ENCODE measurements around the gene ERCC6L. TPM values are rescaled to one million over a fixed set of nuclear protein-coding genes. Genes with fewer than 3 reads are reported as not detected.
A peak's percentile ranks its signal among the peaks of the same experiment; 100 is the strongest.

The ERCC6L gene
- total RNA-seq, 1 experiment from 2014 or later = 14.6 TPM

DNA sequence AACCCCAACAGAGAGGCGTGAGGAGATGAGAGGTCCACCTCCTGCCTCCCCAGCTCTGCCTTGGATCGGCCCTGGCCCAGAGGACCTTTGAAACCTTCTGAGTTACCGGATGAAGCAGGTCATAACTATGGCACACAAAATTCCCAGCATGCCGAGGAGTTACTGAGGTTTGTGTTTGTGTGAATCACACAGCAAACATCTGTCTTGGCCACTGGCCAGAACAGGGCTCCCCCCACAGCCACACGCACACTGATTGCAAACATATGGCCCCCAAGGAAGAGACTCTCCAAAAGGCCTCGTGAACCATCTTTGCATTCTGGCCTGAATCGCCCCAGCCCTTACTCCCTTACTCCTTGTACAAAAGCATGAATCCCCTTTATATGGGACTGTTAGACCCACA lies 19.3 kb upstream of the ERCC6L start:
- ATAC-seq (peak; percentile 64), DNase-seq (peak; percentile 50)
- peaks cover 9% of the 10 kb centered on the region for H3K4me1 ChIP-seq (ENCODE audit: insufficient read depth, low read length)
- CTCF ChIA-PET = no interaction called here
- H3F3A ChIP-seq (ENCODE audit: low read length, unreplicated experiment) = no peaks in the 10 kb centered on the region
- no peaks in the 10 kb centered on the region for H3K36me3 ChIP-seq (ENCODE audit: low read depth, low read length)
- intact Hi-C loops (cut with micrococcal nuclease) = no loop called here
- POLR2A ChIA-PET (ENCODE audit: unreplicated experiment) = no interaction called here
- TF ChIP-seq EZH2 (IDR thresholded peaks at IDR 0.05; ENCODE audit: low read length, unreplicated experiment) (no peak), EZH2phosphoT487 (IDR thresholded peaks at IDR 0.05; ENCODE audit: borderline replicate concordance, low read length) (no peak)
- TF ChIP-seq, protein P1, sequence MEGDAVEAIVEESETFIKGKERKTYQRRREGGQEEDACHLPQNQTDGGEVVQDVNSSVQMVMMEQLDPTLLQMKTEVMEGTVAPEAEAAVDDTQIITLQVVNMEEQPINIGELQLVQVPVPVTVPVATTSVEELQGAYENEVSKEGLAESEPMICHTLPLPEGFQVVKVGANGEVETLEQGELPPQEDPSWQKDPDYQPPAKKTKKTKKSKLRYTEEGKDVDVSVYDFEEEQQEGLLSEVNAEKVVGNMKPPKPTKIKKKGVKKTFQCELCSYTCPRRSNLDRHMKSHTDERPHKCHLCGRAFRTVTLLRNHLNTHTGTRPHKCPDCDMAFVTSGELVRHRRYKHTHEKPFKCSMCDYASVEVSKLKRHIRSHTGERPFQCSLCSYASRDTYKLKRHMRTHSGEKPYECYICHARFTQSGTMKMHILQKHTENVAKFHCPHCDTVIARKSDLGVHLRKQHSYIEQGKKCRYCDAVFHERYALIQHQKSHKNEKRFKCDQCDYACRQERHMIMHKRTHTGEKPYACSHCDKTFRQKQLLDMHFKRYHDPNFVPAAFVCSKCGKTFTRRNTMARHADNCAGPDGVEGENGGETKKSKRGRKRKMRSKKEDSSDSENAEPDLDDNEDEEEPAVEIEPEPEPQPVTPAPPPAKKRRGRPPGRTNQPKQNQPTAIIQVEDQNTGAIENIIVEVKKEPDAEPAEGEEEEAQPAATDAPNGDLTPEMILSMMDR (conservative IDR thresholded peaks at IDR 0.05; ENCODE audit: low read depth, low read length) = no peak
- no peak overlapping the region for H3K4me2 ChIP-seq (ENCODE audit: low read length)
- no peak overlapping the region for H3K27ac ChIP-seq (ENCODE audit: low read length)
- no peak overlapping the region for H3K4me3 ChIP-seq (ENCODE audit: low read length)
- BruUV-seq (replicated peaks) = no TSS peak
- no peaks in the 10 kb centered on the region for H3K9me3 ChIP-seq (ENCODE audit: low read length)
- no peaks in the 10 kb centered on the region for H3K27me3 ChIP-seq (ENCODE audit: low read length)
- no peaks in the 10 kb centered on the region for H3K9me2 ChIP-seq (replicated peaks; ENCODE audit: low read length)
- H3K9ac ChIP-seq (ENCODE audit: low read length) = no peak overlapping the region
- no peaks in the 10 kb centered on the region for H4K20me1 ChIP-seq (ENCODE audit: low read length)
- no peaks in the 10 kb centered on the region for H3K79me2 ChIP-seq (ENCODE audit: low read length)
- 0 out of 2 replicates have a peak overlapping the region, but pooled peaks have one; percentile 18 for H2AFZ ChIP-seq (ENCODE audit: low read length)

DNA sequence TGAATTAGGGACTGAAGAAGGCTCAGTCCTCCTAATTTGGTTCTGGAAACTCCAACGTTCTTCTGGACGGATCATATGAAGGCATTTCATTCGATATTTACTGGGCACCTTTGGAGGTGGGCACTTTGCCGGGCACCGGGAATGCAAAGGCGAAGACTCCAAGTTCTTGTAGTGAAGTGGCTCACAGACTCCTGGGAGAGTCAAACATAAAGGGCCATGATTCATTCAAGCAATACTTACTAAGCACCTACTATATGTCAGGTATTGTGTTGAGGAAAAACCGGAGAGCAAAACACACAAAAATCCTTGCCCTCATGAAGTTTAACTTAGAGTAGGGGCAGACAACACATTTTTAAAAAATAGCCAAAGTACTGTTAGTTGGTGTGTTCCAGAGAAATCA lies 17.0 kb upstream of the ERCC6L start:
- ATAC-seq = no peak
- Histone ChIP-seq H3K9me3 (ENCODE audit: low read length) (no peaks in the 10 kb centered on the region), H3K79me2 (ENCODE audit: low read length) (no peaks in the 10 kb centered on the region), H3K27ac (ENCODE audit: low read length) (no peak overlapping the region), H3K9ac (ENCODE audit: low read length) (no peak overlapping the region), H3K27me3 (ENCODE audit: low read length) (no peaks in the 10 kb centered on the region), H3F3A (ENCODE audit: low read length, unreplicated experiment) (no peaks in the 10 kb centered on the region), H3K4me3 (ENCODE audit: low read length) (no peak overlapping the region), H2AFZ (ENCODE audit: low read length) (no peak overlapping the region), H3K4me1 (ENCODE audit: insufficient read depth, low read length) (peaks cover 9% of the 10 kb centered on the region), H3K36me3 (ENCODE audit: low read depth, low read length) (no peaks in the 10 kb centered on the region), H3K4me2 (ENCODE audit: low read length) (no peak overlapping the region), H4K20me1 (ENCODE audit: low read length) (no peaks in the 10 kb centered on the region), H3K9me2 (replicated peaks; ENCODE audit: low read length) (no peaks in the 10 kb centered on the region)
- TF ChIP-seq EZH2phosphoT487 (IDR thresholded peaks at IDR 0.05; ENCODE audit: borderline replicate concordance, low read length) = no peak
- TF ChIP-seq, protein P1 (conservative IDR thresholded peaks at IDR 0.05; ENCODE audit: low read depth, low read length) = no peak
- TF ChIP-seq EZH2 (IDR thresholded peaks at IDR 0.05; ENCODE audit: low read length, unreplicated experiment) = no peak
- ChIA-PET CTCF (no interaction called here), POLR2A (ENCODE audit: unreplicated experiment) (no interaction called here)
- DNase-seq = no peak
- intact Hi-C loops (cut with micrococcal nuclease) = no loop called here
- no TSS peak for BruUV-seq (replicated peaks)

DNA sequence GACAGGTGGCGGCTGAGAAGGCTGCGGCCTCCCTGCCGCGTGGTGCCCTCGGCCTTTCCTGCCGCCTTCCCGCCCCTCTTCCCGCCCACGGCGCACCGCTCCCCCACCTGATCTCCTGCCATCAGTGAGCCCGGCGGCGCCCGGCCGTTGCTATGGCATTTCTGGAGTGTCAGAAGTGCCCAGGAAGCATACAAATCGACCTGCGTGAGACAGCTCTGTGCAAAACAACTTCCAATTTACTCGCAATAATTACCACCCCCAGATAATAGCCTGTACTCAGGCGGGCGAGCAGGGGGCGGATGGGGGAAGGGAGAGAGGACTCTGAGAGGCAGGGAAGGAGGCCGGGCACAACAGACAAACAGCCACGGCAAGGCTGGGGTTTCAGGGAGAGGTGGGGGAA lies 16.6 kb upstream of the ERCC6L start:
- TF ChIP-seq EZH2phosphoT487 (IDR thresholded peaks at IDR 0.05; ENCODE audit: borderline replicate concordance, low read length) (no peak), EZH2 (IDR thresholded peaks at IDR 0.05; ENCODE audit: low read length, unreplicated experiment) (no peak)
- POLR2A ChIA-PET (ENCODE audit: unreplicated experiment) = no interaction called here
- no peaks in the 10 kb centered on the region for H4K20me1 ChIP-seq (ENCODE audit: low read length)
- no peak overlapping the region for H3K9ac ChIP-seq (ENCODE audit: low read length)
- intact Hi-C loops (cut with micrococcal nuclease) = no loop called here
- no peak overlapping the region for H3K27ac ChIP-seq (ENCODE audit: low read length)
- no TSS peak for BruUV-seq (replicated peaks)
- H3K9me3 ChIP-seq (ENCODE audit: low read length) = no peaks in the 10 kb centered on the region
- H3K4me3 ChIP-seq (ENCODE audit: low read length) = no peak overlapping the region
- ATAC-seq (no peak), DNase-seq (no peak)
- no peaks in the 10 kb centered on the region for H3K9me2 ChIP-seq (replicated peaks; ENCODE audit: low read length)
- no peaks in the 10 kb centered on the region for H3K79me2 ChIP-seq (ENCODE audit: low read length)
- no peak overlapping the region for H3K4me2 ChIP-seq (ENCODE audit: low read length)
- H3K27me3 ChIP-seq (ENCODE audit: low read length) = no peaks in the 10 kb centered on the region
- H3K36me3 ChIP-seq (ENCODE audit: low read depth, low read length) = no peaks in the 10 kb centered on the region
- H3F3A ChIP-seq (ENCODE audit: low read length, unreplicated experiment) = no peaks in the 10 kb centered on the region
- peaks cover 9% of the 10 kb centered on the region for H3K4me1 ChIP-seq (ENCODE audit: insufficient read depth, low read length)
- CTCF ChIA-PET = no interaction called here
- H2AFZ ChIP-seq (ENCODE audit: low read length) = no peak overlapping the region

Measured in PC-3 (cell line).